PC-9 (cell line): ENCODE data around the gene PPP1CC.

ENCODE experiments used
- CTCF ChIP-seq: fragments of 200-600 bp; sonication (generic); conservative IDR thresholded peaks from 2 replicates; pipeline ENCODE4 v1.6.1; 2017; ENCODE audit warnings: mixed run types, antibody characterized with exemption, mild to moderate bottlenecking, moderate library complexity
- EZH2 ChIP-seq: fragments of 200-600 bp; sonication (generic); IDR thresholded peaks from 2 replicates; pipeline ENCODE4 v1.8.0; 2017; ENCODE audit warnings: antibody characterized with exemption, low read depth

- TF ChIP-seq CTCF (no peak), EZH2 (no peak)
These were observed 66.5 kb downstream of the PPP1CC start for GRCh38 chr12:110676171-110676570.
